Stimulated activated CD4-positive, alpha-beta T cell treated with anti-CD3 and anti-CD28 coated beads, Interleukin-4, amount 100 ng/mL, for 48 hours (primary cell): Measurements from ENCODE around the gene TEX22.

Source experiments
- DNase-seq, 2 donors: peaks; one replicate each; pipeline ENCODE4 v3.0.0-alpha.2; 2020; ENCODE audit warnings: low read depth in 2 of 2

Gene TEX22

GRCh38 chr14:105400016-105400415 lies 1.7 kb downstream of the TEX22 start:
- DNase-seq: no peak

DNA sequence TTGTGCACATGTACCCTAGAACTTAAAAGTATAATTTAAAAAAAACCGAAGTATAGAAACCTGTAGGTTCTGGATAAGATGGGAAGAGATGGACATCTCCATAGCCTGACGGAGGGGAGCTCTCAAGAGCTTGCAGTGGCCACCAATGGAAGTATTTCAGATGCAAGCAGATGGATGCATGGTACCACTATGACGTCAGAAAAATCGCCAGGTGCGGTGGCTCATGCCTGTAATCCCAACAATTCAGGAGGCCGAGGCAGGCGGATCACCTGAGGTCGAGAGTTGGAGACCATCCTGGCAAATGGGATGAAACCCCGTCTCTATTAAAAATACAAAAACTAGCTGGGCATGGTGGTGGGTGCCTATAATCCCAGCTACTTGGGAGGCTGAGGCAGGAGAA lies 3.4 kb downstream of the TEX22 start:
- DNase-seq: no peak

DNA sequence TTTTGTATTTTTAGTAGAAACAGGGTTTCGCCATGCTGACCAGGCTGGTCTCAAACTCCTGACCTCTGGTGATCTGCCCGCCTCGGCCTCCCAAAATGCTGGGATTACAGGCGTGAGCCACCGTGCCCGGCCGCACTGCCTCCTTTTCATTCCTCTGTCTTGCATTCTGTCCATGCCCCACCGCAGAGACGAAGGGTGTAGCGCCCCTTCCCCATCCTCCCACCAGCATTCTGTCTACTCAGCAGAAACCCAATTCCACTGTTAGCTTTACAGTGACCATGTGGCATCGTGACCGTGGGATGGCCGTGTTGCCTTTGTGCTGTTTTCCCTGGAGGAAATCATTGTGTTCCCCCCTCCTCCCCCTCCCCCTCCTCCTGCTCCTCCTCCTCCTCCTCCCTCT lies 10.3 kb downstream of the TEX22 start:
- no peak for DNase-seq

GRCh38 chr14:105409364-105409763 lies 11.0 kb downstream of the TEX22 start:
- no peak for DNase-seq

DNA sequence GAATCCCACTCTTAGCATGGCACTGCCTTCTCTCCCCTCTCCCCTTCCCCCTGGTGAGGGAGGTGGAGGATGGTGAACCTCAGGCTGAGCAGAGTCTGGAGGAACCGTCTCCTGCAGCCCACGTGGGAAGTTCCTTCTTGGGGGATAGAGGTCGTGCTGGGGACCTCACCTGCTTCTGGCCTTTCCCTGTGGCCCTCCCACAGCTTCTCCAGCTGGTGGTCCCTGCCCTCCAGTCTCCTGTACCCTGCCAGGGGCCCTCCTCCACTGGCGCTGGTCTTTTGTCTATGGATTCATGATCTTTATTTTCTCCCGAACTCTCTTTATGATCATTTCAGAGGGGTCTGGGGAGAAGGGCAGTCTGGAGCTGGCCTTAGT lies 12.3 kb downstream of the TEX22 start:
- DNase-seq: no peak

GRCh38 chr14:105411017-105411941 lies 12.9 kb downstream of the TEX22 start:
- no peak for DNase-seq

DNA sequence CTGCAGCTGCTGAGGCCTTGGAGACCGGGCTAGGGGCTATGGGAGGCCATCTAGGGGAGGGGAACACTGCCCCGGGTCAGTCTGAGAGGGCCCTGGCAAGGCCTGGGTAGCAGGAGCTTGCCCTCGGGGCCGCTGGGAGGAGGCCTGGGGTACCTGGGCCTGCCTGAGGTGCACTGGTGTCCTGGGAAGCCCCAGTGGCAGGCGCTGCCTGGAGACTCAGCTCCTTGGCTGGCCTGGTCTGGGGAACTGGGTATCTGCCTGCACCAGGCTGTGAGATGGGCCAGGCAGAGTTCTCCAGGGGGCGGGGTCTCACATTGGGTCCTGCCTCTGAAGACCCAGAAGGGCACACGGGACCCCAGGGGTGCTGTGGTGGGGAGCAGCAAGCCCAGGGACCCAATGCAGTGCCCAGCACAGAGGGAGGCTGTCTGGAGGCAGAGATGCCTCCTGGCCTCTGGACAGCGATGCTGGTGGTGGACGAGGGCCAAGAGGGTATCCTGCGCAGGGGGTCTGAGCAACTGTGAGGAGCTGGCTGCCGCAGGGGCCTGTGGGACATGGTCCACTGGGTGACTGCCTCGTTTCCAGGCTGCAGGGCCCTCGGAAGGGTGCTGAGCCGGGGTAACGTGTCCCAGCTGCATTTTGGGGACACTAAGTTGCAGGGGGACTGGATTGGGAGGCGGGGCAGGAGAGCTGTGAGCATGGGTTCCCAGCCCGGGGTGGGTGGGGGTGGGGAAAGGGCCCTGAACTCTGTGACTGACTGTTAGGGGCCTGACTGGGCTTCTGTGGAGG lies 13.8 kb downstream of the TEX22 start:
- DNase-seq: no peak

DNA sequence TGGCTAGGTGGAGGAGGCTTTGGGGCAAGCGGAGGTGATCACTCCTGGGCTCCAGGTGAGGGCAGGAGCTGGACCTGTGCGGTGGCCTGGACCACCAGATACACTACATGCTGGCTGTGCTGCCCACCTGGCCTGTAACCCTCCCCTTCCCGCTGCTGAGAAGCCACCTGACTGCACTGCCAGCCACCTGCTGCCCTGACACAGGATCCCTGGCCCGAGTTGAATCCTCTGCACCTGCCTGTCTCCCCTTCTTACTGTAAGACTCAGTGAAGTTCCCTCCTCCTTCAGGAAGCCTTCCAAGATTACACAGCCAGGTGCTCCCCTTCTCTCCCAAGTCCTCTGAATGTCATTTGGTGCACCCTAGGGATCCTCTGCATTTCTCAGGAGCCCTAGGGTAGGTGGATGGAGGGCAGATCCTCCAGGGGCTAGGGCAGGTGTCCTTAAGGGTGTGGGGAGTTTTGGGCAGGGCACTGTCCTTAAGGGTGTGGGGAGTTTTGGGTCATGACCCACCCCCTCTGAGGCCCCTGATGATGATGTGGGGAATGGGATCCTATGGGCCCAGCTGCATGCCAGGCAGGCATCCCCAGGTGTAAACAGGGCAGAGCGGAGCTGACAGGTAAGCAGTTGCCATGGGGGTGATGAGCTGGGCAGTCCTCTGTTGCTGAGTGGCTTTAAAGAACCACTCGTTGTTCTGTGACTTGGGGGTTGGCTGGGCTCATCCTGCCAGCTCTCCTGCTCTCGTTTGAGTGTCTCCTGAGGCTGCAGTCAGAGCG lies 14.6 kb downstream of the TEX22 start:
- no peak for DNase-seq

GRCh38 chr14:105413544-105413886 lies 15.2 kb downstream of the TEX22 start:
- DNase-seq: no peak

- peak; percentile 62 for DNase-seq
Observed at GRCh38 chr14:105414456-105415371, 16.4 kb downstream of the TEX22 start.

DNA sequence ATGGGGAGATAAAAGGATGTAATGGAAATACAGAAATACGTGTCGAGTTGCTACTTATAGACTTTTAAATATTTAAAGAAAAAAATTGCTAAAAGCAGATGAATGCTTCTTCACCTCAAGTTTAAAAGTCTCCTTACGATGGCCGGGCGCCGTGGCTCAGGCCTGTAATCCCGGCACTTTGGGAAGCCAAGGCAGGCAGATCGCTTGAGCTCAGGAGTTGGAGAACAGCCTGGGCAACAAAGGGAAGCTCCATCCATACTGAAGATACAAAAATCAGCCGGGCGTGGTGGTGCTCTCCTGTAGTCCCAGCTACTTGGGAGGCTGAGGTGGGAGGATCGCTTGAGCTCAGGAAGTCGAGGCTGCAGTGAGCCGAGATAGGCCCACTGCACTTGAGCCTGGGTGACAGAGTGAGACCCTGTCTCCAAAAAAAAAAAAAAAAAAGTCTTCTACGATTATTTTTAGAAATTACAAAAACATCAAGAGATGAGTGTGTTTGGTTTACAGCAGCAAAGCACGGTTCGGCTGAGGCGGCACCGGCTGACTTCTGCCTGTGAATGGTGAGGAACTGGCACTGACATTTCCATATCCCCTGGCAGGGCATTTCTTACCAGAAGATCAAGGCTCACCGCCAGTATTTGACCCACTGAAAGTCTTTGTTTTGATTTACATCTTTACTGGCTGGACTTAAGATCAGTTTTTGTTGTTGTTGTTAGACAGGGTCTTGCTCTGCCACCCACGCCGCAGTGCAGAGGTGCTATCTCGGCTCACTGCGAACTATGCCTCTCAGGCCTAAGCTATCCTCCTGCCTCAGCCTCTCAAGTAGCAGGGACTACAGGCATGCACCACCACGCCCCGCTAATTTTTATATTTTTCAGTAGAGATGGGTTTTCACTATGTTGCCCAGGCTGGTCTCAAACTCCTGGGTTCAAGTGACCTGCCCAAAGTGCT lies 17.4 kb downstream of the TEX22 start:
- DNase-seq: no peak

- no peak for DNase-seq
Observed at GRCh38 chr14:105416671-105417070, 18.3 kb downstream of the TEX22 start.

DNA sequence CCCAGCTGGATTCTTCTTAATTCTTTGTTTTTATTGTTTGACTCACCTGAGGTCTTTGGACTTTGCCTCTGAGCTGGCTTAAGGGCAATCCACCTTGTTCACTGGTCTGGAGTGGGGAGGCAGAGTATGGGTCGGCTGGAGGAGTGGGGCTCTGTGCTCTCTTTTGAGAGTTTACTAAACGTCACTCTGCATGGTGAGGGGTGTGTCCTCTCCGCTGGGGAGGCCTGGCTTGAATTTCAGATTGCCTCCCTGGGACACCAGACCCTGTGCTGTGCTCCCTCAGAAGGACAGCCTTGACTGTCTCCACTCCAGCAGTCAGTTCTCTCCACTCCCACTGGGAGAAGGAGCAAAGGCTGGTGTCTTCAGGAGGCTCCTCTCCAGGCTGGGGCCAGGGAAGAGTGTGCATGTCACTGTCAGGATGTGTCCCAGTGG lies 19.4 kb downstream of the TEX22 start:
- no peak for DNase-seq

DNA sequence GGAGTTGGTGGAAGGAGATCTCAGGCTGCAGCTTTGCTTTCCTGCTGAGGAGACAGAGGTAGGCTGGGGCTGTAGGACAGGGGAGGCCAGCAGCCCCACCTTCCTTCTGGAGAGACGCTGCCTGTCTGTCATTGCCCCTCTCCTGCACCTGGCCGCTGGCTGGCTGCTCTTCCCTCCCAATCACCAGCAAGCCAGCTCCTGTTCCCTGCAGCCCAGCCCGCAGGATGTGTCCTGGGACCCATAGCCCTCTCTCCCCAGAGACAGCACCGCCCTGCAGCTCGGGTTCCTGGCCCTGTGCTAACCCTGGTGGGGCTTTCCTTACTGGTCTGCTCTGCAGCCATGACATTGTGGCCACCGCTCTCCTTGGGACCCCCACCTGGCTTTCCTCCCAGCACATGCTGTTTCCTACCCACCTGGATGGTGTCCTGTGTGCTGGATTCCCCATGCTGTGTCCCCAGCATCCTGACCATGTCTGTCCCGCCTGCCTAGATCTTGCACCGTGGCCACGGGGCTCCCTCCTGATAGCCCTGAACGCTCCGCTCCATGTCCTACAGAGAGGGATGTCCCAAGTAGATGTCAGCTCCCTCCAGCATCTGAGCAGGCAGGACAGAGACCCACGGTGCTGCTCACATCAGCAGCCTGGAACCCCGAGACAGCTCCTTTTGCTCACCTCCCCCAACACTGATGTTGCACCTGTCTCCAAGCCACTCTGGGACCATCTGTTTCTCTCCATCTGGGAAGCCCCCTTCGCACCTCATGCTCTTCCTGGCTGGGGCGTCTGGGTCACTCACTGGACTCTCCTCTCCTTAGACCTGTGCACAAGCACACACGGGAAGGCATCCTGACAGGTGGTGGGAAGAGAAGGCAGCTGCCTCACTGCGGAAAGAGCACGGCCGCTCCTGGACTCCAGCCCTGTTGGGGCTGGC lies 20.2 kb downstream of the TEX22 start:
- no peak for DNase-seq

- DNase-seq: peak in 1 of 2 donors; percentile 32
Observed at GRCh38 chr14:105419195-105420091, 21.1 kb downstream of the TEX22 start, which contains the start of gene MTA1. MTA1 (plus strand) TSS chr14:105419827; CDS start chr14:105420036, 209 bp downstream.

DNA sequence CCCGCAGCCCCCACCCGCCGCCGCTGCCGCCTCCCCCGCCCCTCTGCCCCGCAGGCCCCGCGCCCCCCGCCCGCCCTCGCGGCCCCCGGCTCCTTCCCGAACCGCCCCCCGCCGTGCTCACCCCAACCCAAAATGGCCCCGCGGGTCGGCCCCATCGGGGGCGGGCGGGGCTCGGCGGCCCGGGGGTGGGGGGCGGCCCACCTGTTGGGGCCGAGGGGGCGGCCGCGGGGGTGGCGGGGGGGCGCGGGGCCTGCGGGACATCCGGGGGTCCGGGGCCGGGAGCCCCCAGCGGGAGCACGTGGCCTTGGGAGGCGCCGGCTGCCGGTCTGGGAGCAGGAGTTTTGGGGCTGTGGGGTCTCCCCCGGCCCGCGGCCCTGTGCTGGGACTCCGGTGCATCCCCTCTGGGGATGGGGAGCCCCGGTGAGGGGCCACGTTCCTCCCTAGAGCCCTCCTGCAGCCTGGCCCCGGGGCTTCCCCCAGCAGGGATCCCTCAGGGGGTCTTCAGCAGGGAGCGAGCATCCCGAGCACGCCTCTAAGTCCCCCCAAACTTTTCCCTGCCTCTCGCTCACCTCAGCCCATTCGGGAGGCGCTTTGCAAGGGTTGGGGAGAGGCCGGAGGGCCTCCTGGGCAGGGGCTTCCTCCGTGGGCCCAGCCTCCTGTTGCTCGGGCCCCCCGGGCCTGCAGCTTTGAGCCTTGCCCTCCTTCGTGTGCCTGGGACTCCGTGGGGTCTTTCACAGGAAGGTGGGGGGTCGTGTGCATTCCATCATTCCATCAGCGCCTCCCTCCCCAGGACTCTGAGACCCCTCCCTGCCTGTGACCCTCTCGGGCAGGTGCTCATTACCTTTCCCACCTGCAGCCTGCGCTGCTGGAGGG lies 22.0 kb downstream of the TEX22 start:
- no peak for DNase-seq
